ENCODE data around the gene SELENOI. TPM values are rescaled to one million over a fixed set of nuclear protein-coding genes. Genes with fewer than 3 reads are reported as not detected.

Gene SELENOI
- total and polyA plus RNA-seq, 10 of the 15 experiments (the other 5 are each of a cell fraction or from before 2014, with no cell fraction given): 5.2 to 31.4 (median 17.4) TPM

DNA sequence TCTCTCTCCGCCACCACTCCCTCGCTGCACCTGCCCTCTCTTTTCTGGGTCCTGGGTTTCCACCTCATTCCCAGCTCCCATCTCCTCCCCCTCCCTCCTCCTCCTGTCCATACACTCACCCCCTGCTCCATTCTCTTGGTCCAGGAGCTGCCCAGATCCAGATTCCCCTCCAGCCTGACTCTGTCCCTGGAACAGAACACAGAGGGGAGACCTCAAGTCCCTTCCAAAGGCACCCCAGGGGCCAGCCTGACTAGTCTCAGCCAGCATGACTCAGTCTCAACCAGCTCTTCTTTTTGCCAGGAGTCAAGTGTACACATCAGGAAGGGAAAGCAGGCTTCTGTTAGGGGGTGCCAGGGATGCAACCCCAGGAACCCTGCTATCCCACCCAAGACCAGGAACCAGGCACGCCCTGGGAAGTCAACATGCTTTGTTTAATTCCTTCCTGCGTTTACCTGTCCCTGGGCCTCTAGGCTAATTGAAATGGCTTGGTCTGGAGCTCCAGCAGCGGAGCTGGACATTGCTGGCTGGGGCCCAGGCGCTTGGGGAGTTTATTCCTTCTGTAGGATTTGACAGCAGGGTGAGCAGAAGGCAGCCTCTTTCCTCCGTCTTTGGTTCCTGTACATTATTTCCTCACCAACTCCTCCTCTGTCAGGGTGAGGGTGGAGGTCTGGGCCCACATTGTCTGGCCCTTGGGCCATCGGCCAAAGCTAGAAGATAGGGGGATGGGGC, 28.4 kb upstream of the SELENOI start:
- no peak for FAIRE-seq
- ChIA-PET POLR2A (no interaction called here), SMC1A (ENCODE audit: uncharacterized antibody, unreplicated experiment) (interaction anchor here (1.1 to 1.6 kb wide), 3 partner anchors 13 to 48 kb away, joined by 3 to 4 read pairs (median 3); no protein-coding TSS in a partner anchor), RAD21 (ENCODE audit: unreplicated experiment) (no interaction called here), CTCF (interaction anchor here (0.8 kb wide), 1 partner anchor 13 kb away, joined by 3 read pairs; no protein-coding TSS in a partner anchor)
- H3K4me2 ChIP-seq (ENCODE audit: control insufficient read depth, insufficient read depth): no peak overlapping the region
- ATAC-seq: no peak
- no peaks in the 10 kb centered on the region; a peak in 1 of 4 replicates for H3K27me3 ChIP-seq (replicated peaks in 1 of 2; ENCODE audit: control insufficient read depth in 2 of 2, insufficient read depth in 2 of 2, low read length in 1 of 2)
- H3K4me1 ChIP-seq (ENCODE audit: control insufficient read depth, insufficient read depth, low read length): peaks cover 2% of the 10 kb centered on the region; the same call in 1 of the 2 replicates
- no peak overlapping the region for H2AFZ ChIP-seq (ENCODE audit: control insufficient read depth, low read depth, low read length)
- H3K9ac ChIP-seq (ENCODE audit: control insufficient read depth, insufficient read depth, low read length): no peak overlapping the region
- BruUV-seq (replicated peaks): no TSS peak
- no peaks in the 10 kb centered on the region for H3K9me3 ChIP-seq (replicated peaks; ENCODE audit: control insufficient read depth, insufficient read depth, low read length)
- DNase-seq (ENCODE audit: low read depth, low spot score): no peak
- TF ChIP-seq NR2F1 (conservative IDR thresholded peaks at IDR 0.05) (no peak), IKZF1 (conservative IDR thresholded peaks at IDR 0.05) (no peak), SRF (IDR thresholded peaks at IDR 0.05; ENCODE audit: low read depth in 2 of 2, low read length in 2 of 2) (no peak), TCF3 (IDR thresholded peaks at IDR 0.05; ENCODE audit: borderline replicate concordance, insufficient read depth, low read depth, low read length) (no peak), RB1 (IDR thresholded peaks at IDR 0.05; ENCODE audit: borderline replicate concordance) (no peak), MTA2 (IDR thresholded peaks at IDR 0.05; ENCODE audit: low read depth) (no peak), POU2F2 (IDR thresholded peaks at IDR 0.05; ENCODE audit: borderline replicate concordance, low read depth, low read length) (no peak), EP300 (IDR thresholded peaks at IDR 0.05; ENCODE audit: borderline replicate concordance in 1 of 2, control insufficient read depth in 1 of 2, low read depth in 2 of 2, low read length in 2 of 2) (no peak), ZNF217 (IDR thresholded peaks at IDR 0.05) (no peak), CHD1 (IDR thresholded peaks at IDR 0.05; ENCODE audit: low read depth, low read length) (no peak), PAX5 (IDR thresholded peaks at IDR 0.05; ENCODE audit: borderline replicate concordance, low read depth, low read length) (no peak), EGR1 (IDR thresholded peaks at IDR 0.05; ENCODE audit: borderline replicate concordance in 1 of 2, low read depth in 2 of 2, low read length in 2 of 2) (no peak), PAX8 (IDR thresholded peaks at IDR 0.05) (no peak), NBN (IDR thresholded peaks at IDR 0.05) (no peak), IRF4 (IDR thresholded peaks at IDR 0.05; ENCODE audit: low read depth, low read length) (no peak)
- TF ChIP-seq, protein P1, sequence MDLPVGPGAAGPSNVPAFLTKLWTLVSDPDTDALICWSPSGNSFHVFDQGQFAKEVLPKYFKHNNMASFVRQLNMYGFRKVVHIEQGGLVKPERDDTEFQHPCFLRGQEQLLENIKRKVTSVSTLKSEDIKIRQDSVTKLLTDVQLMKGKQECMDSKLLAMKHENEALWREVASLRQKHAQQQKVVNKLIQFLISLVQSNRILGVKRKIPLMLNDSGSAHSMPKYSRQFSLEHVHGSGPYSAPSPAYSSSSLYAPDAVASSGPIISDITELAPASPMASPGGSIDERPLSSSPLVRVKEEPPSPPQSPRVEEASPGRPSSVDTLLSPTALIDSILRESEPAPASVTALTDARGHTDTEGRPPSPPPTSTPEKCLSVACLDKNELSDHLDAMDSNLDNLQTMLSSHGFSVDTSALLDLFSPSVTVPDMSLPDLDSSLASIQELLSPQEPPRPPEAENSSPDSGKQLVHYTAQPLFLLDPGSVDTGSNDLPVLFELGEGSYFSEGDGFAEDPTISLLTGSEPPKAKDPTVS (IDR thresholded peaks at IDR 0.05; ENCODE audit: low read depth, low read length): no peak
- TF ChIP-seq, protein P2, sequence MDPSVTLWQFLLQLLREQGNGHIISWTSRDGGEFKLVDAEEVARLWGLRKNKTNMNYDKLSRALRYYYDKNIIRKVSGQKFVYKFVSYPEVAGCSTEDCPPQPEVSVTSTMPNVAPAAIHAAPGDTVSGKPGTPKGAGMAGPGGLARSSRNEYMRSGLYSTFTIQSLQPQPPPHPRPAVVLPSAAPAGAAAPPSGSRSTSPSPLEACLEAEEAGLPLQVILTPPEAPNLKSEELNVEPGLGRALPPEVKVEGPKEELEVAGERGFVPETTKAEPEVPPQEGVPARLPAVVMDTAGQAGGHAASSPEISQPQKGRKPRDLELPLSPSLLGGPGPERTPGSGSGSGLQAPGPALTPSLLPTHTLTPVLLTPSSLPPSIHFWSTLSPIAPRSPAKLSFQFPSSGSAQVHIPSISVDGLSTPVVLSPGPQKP (IDR thresholded peaks at IDR 0.05; ENCODE audit: low read depth, low read length): no peak
- no peaks in the 10 kb centered on the region; the same call in 1 of the 2 replicates for H4K20me1 ChIP-seq (ENCODE audit: control insufficient read depth, insufficient read depth)
- no peak overlapping the region for H3K27ac ChIP-seq (ENCODE audit: control insufficient read depth, insufficient read depth)
- intact Hi-C loops (cut with micrococcal nuclease; ENCODE audit: unreplicated experiment): no loop called here
- 58% methylated on average over 8 of the region's 8 CpGs for WGBS (ENCODE audit: insufficient coverage, insufficient replicate concordance, low lambda C conversion rate, missing lambda C conversion rate)
- no peak overlapping the region for H3K4me3 ChIP-seq
- in situ Hi-C loops (cut with MboI): no loop called here
- H3K36me3 ChIP-seq (ENCODE audit: control insufficient read depth in 2 of 2, insufficient read depth in 2 of 2, low read length in 1 of 2): no peaks in the 10 kb centered on the region
- no peaks in the 10 kb centered on the region for H3K79me2 ChIP-seq (ENCODE audit: control insufficient read depth, insufficient read depth, low read length)
